ENCODE measurements around the gene CLCF1. TPM values are rescaled to one million over a fixed set of nuclear protein-coding genes. Genes with fewer than 3 reads are reported as not detected.
A peak's percentile ranks its signal among the peaks of the same experiment; 100 is the strongest.

The CLCF1 gene
- total and polyA plus RNA-seq, 10 of the 15 experiments (the other 5 are each of a cell fraction or from before 2014, with no cell fraction given): 0.16 to 2.1 (median 0.63) TPM; not detected in 1

- TF ChIP-seq ZNF207 (IDR thresholded peaks at IDR 0.05; ENCODE audit: borderline replicate concordance) (peak; percentile 92), SP1 (IDR thresholded peaks at IDR 0.05; ENCODE audit: low read depth, low read length) (no peak), JUND (IDR thresholded peaks at IDR 0.05; ENCODE audit: low read depth, low read length) (no peak), SREBF2 (IDR thresholded peaks at IDR 0.05; ENCODE audit: low read length) (no peak), E4F1 (IDR thresholded peaks at IDR 0.05; ENCODE audit: borderline replicate concordance, partially characterized antibody) (no peak), CREM (IDR thresholded peaks at IDR 0.05; ENCODE audit: low read depth) (no peak), HDAC6 (IDR thresholded peaks at IDR 0.05; ENCODE audit: unreplicated experiment) (no peak), SREBF1 (IDR thresholded peaks at IDR 0.05; ENCODE audit: low read length) (no peak), JUNB (IDR thresholded peaks at IDR 0.05) (no peak), RELB (IDR thresholded peaks at IDR 0.05; ENCODE audit: low read depth) (no peak), DPF2 (IDR thresholded peaks at IDR 0.05) (peak; percentile 82), ZNF217 (IDR thresholded peaks at IDR 0.05) (no peak), USF1 (IDR thresholded peaks at IDR 0.05; ENCODE audit: borderline replicate concordance, extremely low read length, insufficient read depth, low read depth, low read length) (no peak), TCF3 (IDR thresholded peaks at IDR 0.05; ENCODE audit: borderline replicate concordance, insufficient read depth, low read depth, low read length) (peak; percentile 25; the same call in 1 of the 2 replicates), MTA3 (IDR thresholded peaks at IDR 0.05; ENCODE audit: borderline replicate concordance, low read length) (no peak), BRCA1 (IDR thresholded peaks at IDR 0.05; ENCODE audit: low read depth, low read length) (no peak), ZBED1 (IDR thresholded peaks at IDR 0.05; ENCODE audit: borderline replicate concordance) (no peak), YBX1 (IDR thresholded peaks at IDR 0.05) (no peak), FOXM1 (IDR thresholded peaks at IDR 0.05; ENCODE audit: low read depth, low read length) (no peak), POLR2A (IDR thresholded peaks at IDR 0.05; ENCODE audit: low read depth, low read length) (peak; percentile 96), KLF5 (IDR thresholded peaks at IDR 0.05; ENCODE audit: partially characterized antibody) (no peak), E2F4 (IDR thresholded peaks at IDR 0.05; ENCODE audit: low read depth, low read length) (no peak), RFX5 (IDR thresholded peaks at IDR 0.05; ENCODE audit: low read depth, low read length) (no peak), NBN (IDR thresholded peaks at IDR 0.05) (no peak), NR2F1 (conservative IDR thresholded peaks at IDR 0.05) (peak; percentile 79), SUPT20H (IDR thresholded peaks at IDR 0.05; ENCODE audit: borderline replicate concordance, control insufficient read depth, low read depth, low read length) (no peak), MAX (IDR thresholded peaks at IDR 0.05; ENCODE audit: low read depth, low read length) (no peak; the same call in 1 of the 2 replicates), NFYA (IDR thresholded peaks at IDR 0.05; ENCODE audit: borderline replicate concordance, low read depth, low read length) (no peak)
Observed at GRCh38 chr11:67401495-67402191, 28.2 kb upstream of the CLCF1 start, which contains the start of gene PPP1CA (continued).
